A549 treated with Mapracorat at 1 μM for 4 hours (cell line): ENCODE measurements around the gene TM9SF3. TPM values are rescaled to one million over a fixed set of nuclear protein-coding genes. Genes with fewer than 3 reads are reported as not detected.

Source experiments
- total RNA-seq: library from RNA; stranded (reverse); fragments of 200-300 nt; extraction: Qiagen RNA extraction; gene quantifications from 5 replicates; pipeline ENCODE4 v1.2.3, GENCODE V29; 2022

Gene TM9SF3
- total RNA-seq, result 53.6 to 85.4 TPM (median 80.7 TPM) in 5 replicates

GRCh38 chr10:96586419-96587263, at the start of gene TM9SF3:
Gene TM9SF3 (minus strand): TSS chr10:96587012. CDS start chr10:96586835, 177 bp downstream.

GRCh38 chr10:96513698-96514561, 72.9 kb downstream of the TM9SF3 start, which contains the start of gene TLL2:
Gene TLL2 (minus strand): TSS chr10:96513926. CDS start chr10:96513685, 241 bp downstream.

Other genes starting within 250 kb of the TM9SF3 start
- not detected in 5 replicates for gene OPALIN, start 228.0 kb downstream of the TM9SF3 start, total RNA-seq
- gene TLL2, start 73.1 kb downstream of the TM9SF3 start, total RNA-seq, result 0.06 to 0.15 TPM (median 0.12 TPM) in 5 replicates
- 0.56 to 1.5 TPM (median 0.64 TPM) in 5 replicates for gene PIK3AP1, start 133.5 kb upstream of the TM9SF3 start, total RNA-seq
- gene LCOR, start 245.3 kb upstream of the TM9SF3 start, total RNA-seq, result 5.8 to 10.1 TPM (median 7.5 TPM) in 5 replicates